ENCODE measurements around the gene ZFAND3. TPM values are rescaled to one million over a fixed set of nuclear protein-coding genes. Genes with fewer than 3 reads are reported as not detected.
A peak's percentile ranks its signal among the peaks of the same experiment; 100 is the strongest.

Gene ZFAND3
- total RNA-seq, 1 experiment from 2014 or later = 22.2 TPM

DNA sequence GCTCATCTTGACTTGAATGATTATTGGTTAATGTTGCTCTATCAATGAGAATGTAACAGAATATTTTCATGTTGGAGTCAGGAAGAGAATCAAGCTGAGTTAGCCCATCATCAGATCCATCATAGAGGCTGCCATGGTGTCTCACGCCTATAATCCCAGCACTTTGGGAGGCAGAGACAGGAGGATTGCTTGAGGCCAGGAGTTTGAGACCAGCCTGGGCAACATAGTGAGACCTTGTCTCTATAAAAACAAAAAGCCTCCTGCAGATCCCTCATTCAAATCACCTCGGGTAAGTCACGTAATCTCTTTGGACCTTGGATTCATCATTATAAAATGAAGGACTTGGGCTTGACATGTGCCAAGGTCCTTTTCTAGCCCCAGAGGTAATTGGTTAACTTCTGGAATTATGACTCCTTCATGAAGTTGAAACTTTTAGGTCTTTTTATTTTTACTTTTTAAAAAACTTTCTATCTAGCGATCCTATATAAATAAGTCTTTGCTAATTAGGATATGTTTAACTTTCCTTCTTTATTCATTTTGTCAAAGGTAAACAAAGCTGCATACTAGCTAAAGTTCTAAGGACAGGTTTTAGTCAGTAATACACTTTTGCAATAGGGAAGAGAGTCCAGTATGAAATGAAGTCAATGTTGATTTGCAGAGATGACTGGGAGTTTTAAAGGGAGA lies 110.9 kb downstream of the ZFAND3 start:
- no peak overlapping the region for H3K4me3 ChIP-seq (ENCODE audit: low read length)
- H3K4me2 ChIP-seq (ENCODE audit: low read length) = no peak overlapping the region
- peaks cover 17% of the 10 kb centered on the region; the same call in 1 of the 2 replicates for H4K20me1 ChIP-seq (ENCODE audit: low read length)
- ChIA-PET POLR2A (ENCODE audit: unreplicated experiment) (no interaction called here), CTCF (interaction anchor here (1.2 kb wide), 1 partner anchor 139 kb away, joined by 5 read pairs; no protein-coding TSS in a partner anchor)
- H3K27ac ChIP-seq (ENCODE audit: low read length) = no peak overlapping the region
- TF ChIP-seq, protein P1, sequence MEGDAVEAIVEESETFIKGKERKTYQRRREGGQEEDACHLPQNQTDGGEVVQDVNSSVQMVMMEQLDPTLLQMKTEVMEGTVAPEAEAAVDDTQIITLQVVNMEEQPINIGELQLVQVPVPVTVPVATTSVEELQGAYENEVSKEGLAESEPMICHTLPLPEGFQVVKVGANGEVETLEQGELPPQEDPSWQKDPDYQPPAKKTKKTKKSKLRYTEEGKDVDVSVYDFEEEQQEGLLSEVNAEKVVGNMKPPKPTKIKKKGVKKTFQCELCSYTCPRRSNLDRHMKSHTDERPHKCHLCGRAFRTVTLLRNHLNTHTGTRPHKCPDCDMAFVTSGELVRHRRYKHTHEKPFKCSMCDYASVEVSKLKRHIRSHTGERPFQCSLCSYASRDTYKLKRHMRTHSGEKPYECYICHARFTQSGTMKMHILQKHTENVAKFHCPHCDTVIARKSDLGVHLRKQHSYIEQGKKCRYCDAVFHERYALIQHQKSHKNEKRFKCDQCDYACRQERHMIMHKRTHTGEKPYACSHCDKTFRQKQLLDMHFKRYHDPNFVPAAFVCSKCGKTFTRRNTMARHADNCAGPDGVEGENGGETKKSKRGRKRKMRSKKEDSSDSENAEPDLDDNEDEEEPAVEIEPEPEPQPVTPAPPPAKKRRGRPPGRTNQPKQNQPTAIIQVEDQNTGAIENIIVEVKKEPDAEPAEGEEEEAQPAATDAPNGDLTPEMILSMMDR (conservative IDR thresholded peaks at IDR 0.05; ENCODE audit: low read depth, low read length) = no peak
- TF ChIP-seq EZH2phosphoT487 (IDR thresholded peaks at IDR 0.05; ENCODE audit: borderline replicate concordance, low read length) (no peak), EZH2 (IDR thresholded peaks at IDR 0.05; ENCODE audit: low read length, unreplicated experiment) (no peak)
- H3K9me2 ChIP-seq (replicated peaks; ENCODE audit: low read length) = no peaks in the 10 kb centered on the region
- ATAC-seq (no peak), DNase-seq (no peak)
- intact Hi-C loops (cut with micrococcal nuclease) = no loop called here
- H3K9ac ChIP-seq (ENCODE audit: low read length) = no peak overlapping the region
- no peak overlapping the region for H2AFZ ChIP-seq (ENCODE audit: low read length)
- H3F3A ChIP-seq (ENCODE audit: low read length, unreplicated experiment) = no peaks in the 10 kb centered on the region
- no peaks in the 10 kb centered on the region for H3K4me1 ChIP-seq (ENCODE audit: insufficient read depth, low read length)
- no TSS peak for BruUV-seq (replicated peaks)
- H3K79me2 ChIP-seq (ENCODE audit: low read length) = peaks cover 32% of the 10 kb centered on the region
- no peaks in the 10 kb centered on the region for H3K27me3 ChIP-seq (ENCODE audit: low read length)
- no peaks in the 10 kb centered on the region for H3K9me3 ChIP-seq (ENCODE audit: low read length)
- H3K36me3 ChIP-seq (ENCODE audit: low read depth, low read length) = no peaks in the 10 kb centered on the region

DNA sequence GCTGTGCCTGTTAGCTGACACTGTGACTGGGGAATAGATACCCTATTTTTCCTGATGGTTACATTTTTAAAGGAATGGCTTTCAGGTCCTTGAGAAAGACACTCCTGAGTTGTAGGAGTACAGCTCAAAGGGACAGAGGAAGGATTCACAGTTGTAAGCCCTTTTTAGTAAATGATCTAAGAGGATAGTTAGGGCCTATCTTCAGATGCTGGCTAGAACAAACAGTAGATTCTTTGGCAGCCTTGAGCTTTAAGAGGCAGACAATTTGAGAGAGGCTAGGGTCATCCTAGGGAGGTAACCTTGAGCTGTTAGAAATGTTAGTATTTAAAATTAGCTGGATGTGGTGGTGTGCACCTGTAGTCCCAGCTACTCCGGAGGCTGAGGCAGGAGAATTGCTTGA lies 111.5 kb downstream of the ZFAND3 start:
- ChIA-PET POLR2A (ENCODE audit: unreplicated experiment) (no interaction called here), CTCF (no interaction called here)
- Histone ChIP-seq H3F3A (ENCODE audit: low read length, unreplicated experiment) (no peaks in the 10 kb centered on the region), H3K9me3 (ENCODE audit: low read length) (no peaks in the 10 kb centered on the region), H3K27ac (ENCODE audit: low read length) (no peak overlapping the region), H3K9ac (ENCODE audit: low read length) (no peak overlapping the region), H3K4me1 (ENCODE audit: insufficient read depth, low read length) (no peaks in the 10 kb centered on the region), H3K79me2 (ENCODE audit: low read length) (peaks cover 28% of the 10 kb centered on the region), H3K4me3 (ENCODE audit: low read length) (no peak overlapping the region), H3K36me3 (ENCODE audit: low read depth, low read length) (no peaks in the 10 kb centered on the region), H2AFZ (ENCODE audit: low read length) (no peak overlapping the region), H3K4me2 (ENCODE audit: low read length) (no peak overlapping the region), H4K20me1 (ENCODE audit: low read length) (peaks cover 17% of the 10 kb centered on the region; the same call in 1 of the 2 replicates), H3K9me2 (replicated peaks; ENCODE audit: low read length) (no peaks in the 10 kb centered on the region), H3K27me3 (ENCODE audit: low read length) (no peaks in the 10 kb centered on the region)
- ATAC-seq (no peak), DNase-seq (no peak)
- BruUV-seq (replicated peaks) = TSS peak; percentile 16
- intact Hi-C loops (cut with micrococcal nuclease) = no loop called here
- TF ChIP-seq EZH2phosphoT487 (IDR thresholded peaks at IDR 0.05; ENCODE audit: borderline replicate concordance, low read length) (no peak), EZH2 (IDR thresholded peaks at IDR 0.05; ENCODE audit: low read length, unreplicated experiment) (no peak)
- TF ChIP-seq, protein P1 (conservative IDR thresholded peaks at IDR 0.05; ENCODE audit: low read depth, low read length) = no peak

DNA sequence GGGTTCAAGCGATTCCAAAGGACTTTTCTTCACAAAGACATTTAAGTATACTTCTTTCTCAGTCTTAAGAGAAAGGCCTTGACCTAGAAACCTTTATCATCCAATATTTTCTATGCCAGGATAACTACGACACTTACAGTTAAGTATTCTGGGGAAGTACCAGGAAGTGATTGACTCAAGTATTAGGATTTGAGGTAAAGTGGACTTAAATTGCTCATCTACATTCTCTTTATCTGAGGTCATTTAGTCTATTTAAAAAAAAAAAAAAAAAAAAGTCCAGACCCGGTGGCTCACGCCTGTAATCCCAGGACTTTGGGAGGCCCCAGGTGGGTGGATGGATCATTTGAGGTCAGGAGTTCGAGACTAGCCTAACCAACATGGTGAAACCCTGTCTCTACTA lies 114.7 kb downstream of the ZFAND3 start:
- H4K20me1 ChIP-seq (ENCODE audit: low read length) = 0 out of 2 replicates have a peak, but pooled peaks cover 5% of the 10 kb centered on the region
- H3K27ac ChIP-seq (ENCODE audit: low read length) = no peak overlapping the region
- H3K4me1 ChIP-seq (ENCODE audit: insufficient read depth, low read length) = no peaks in the 10 kb centered on the region
- BruUV-seq (replicated peaks) = no TSS peak
- DNase-seq (no peak), ATAC-seq (no peak)
- H3K9ac ChIP-seq (ENCODE audit: low read length) = no peak overlapping the region
- no peaks in the 10 kb centered on the region for H3K9me2 ChIP-seq (replicated peaks; ENCODE audit: low read length)
- TF ChIP-seq EZH2phosphoT487 (IDR thresholded peaks at IDR 0.05; ENCODE audit: borderline replicate concordance, low read length) (no peak), EZH2 (IDR thresholded peaks at IDR 0.05; ENCODE audit: low read length, unreplicated experiment) (no peak)
- TF ChIP-seq, protein P1 (conservative IDR thresholded peaks at IDR 0.05; ENCODE audit: low read depth, low read length) = no peak
- ChIA-PET CTCF (no interaction called here), POLR2A (ENCODE audit: unreplicated experiment) (no interaction called here)
- H3K4me2 ChIP-seq (ENCODE audit: low read length) = no peak overlapping the region
- H2AFZ ChIP-seq (ENCODE audit: low read length) = no peak overlapping the region
- H3F3A ChIP-seq (ENCODE audit: low read length, unreplicated experiment) = no peaks in the 10 kb centered on the region
- H3K36me3 ChIP-seq (ENCODE audit: low read depth, low read length) = no peaks in the 10 kb centered on the region
- H3K79me2 ChIP-seq (ENCODE audit: low read length) = peaks cover 16% of the 10 kb centered on the region; the same call in 1 of the 2 replicates
- H3K9me3 ChIP-seq (ENCODE audit: low read length) = no peaks in the 10 kb centered on the region
- intact Hi-C loops (cut with micrococcal nuclease) = no loop called here
- H3K4me3 ChIP-seq (ENCODE audit: low read length) = no peak overlapping the region
- no peaks in the 10 kb centered on the region for H3K27me3 ChIP-seq (ENCODE audit: low read length)

Measured in PC-3 (cell line).